GM18511 (cell line): Measurements from ENCODE around the gene OR6K6.

ENCODE experiments used
- ATAC-seq: cut with Tn5 transposase; IDR thresholded peaks from one replicate; pipeline ENCODE4 v1.9.1; 2021; ENCODE audit warnings: mild to moderate bottlenecking, moderate library complexity; ENCODE audit not compliant: unreplicated experiment

Gene OR6K6

DNA sequence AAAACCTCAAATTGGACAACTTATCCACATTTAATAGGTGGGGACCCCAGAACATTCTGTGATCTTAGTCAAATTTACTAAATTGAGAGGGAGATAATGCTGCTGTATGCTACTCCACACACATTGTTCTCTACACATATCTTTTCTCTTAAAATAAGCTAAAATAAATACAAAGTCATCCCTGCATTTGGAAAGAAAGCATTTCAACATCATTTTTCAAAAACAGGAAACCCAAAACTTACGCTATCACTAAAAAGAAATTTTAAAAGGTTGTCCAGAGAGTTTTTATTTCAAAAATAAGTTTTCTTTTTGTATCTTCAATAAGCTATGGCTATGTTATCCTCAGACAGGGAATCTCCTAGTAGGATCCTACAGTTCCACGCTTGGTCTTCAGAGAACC, 46.0 kb downstream of the OR6K6 start:
- ATAC-seq, result no peak

DNA sequence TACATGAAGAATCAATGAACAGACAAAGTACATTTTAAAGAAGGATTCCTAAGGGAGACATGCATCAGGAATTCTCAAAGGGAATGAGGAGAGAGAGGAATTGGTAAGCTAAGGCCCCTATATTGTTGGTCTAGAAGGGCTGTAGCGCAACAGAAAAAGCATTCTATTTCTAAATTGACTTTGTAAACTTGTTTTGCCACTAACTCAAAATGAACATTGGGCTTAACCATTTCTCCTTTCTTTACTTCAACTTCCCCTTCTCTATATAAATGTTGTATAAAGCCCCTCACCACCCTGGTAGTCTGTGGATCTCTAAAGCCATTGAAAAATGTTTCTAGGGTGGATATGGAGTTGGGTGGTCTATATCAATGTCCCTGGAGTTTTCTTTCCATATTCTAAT, 46.9 kb downstream of the OR6K6 start:
- no peak for ATAC-seq

DNA sequence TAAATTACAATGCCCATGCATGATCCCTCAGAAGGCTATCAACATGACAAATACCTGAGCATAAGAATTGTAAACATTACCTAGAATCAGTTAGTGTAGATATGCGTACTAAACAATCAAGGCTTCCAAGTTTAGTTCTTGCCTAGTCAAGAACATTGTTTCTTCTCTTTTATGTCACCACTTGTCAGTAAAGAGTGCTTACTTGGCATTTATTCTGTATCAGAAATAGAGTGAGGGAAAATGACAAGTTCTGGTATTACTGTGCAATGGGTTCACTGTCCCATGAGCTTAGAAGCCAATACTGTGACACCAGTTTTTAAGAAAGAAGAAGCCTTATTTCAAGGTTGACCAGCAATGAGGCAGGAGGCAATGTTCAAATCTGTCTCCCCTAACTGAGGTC, 49.2 kb downstream of the OR6K6 start:
- ATAC-seq, result no peak
